GM18951 (cell line): Measurements from ENCODE around the gene PNMA8B.

Experiments used
- POLR2A ChIP-seq: IDR thresholded peaks from 4 replicates; pipeline ENCODE4 v1.6.1; 2011; ENCODE audit warnings: mild to moderate bottlenecking; ENCODE audit not compliant: insufficient read length, insufficient read depth; ENCODE audit errors: extremely low read depth
- in situ Hi-C: fragments of 300-500 bp; cut with MboI; formaldehyde crosslinking; loops from one replicate; pipeline ENCODE4 v1.12.0; 2022; ENCODE audit warnings: low sequenced_read_pairs, mixed read lengths, inconsistent platforms; ENCODE audit not compliant: unreplicated experiment

PNMA8B gene

DNA sequence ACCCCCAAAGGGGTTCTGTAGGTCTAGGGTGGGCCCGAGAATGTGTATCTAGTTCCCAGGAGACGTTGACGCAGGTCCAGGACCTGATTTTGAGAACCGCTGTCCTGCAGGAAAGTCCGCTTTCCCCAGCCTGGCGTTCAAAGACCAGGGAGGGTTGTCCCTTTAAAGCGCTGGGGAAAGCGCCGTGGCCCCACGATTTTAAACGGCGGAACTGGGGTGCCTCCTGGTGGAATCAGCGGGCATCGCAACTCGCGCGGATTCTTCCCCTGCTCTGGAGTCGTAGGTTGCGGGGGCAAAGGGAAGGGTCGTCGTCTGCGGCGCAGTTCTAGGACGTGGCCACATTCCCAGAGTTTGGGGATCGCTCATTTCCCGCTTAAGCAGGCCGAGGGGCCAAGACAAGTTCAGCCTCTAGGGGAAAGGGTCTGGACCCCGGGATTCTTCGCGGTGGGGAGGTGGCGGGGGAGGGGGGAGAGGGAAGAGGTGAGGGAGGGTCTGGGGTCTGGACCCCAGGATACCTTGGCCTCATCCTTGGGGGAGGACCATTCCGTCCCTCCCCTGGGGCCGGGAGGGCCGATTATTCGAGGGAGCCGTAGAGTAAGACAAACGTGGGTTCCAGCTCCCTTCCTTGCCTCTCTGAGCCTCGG lies 7.7 kb downstream of the PNMA8B start:
- no peak for TF ChIP-seq POLR2A
- in situ Hi-C loops = loop anchor here (5.0 kb wide), 2 partner anchors 81 to 206 kb away; no protein-coding TSS in a partner anchor

DNA sequence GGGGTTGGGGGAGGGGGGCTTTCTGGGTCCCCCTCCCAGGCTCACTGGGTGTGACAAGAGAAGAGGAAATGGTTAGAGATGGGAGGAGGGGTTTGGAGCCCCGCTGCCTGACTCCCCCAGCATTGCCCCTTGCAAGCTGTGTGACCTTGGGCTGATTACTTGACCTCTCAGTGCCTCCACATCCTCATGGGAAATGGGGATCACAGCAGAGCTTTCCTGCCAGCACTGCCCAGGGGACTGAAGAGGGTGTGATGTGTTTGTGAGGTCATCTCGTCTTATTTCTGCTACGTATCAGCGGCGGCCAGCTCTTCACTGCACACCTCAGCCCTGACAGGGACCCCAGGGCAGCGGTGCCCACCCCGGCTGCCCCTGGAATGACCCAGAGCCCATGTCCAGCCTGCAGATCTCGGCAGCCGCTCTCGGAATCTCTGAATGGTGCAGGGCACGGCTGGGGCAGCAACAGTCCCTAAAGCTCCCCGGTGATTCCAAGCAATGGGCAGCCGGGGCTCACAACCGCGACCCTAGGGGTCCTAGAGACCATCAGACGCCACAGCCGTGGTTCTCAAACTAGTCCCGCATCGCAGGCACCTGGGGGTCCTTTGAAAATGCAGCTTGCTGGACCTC lies 8.4 kb downstream of the PNMA8B start:
- in situ Hi-C loops = loop anchor here (5.0 kb wide), 2 partner anchors 80 to 205 kb away; no protein-coding TSS in a partner anchor
- TF ChIP-seq POLR2A = no peak

DNA sequence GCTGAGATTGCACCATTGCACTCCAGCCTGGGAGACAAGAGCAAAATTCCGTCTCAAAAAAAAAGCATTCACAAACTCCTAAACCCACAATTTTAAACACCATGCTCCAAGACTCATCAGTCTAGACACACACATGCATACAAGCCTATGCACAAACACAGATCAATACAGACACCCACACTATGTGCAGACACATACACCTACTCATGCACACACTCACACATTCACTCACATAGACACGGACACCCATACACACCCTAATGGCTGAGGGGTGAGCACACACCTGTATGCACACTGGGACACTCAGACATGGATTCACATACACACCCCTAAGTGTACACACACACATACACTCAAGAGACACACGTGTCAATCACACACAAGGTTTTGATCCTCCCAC lies 9.3 kb downstream of the PNMA8B start:
- in situ Hi-C loops = loop anchor here (5.0 kb wide), 2 partner anchors 79 to 204 kb away; no protein-coding TSS in a partner anchor

DNA sequence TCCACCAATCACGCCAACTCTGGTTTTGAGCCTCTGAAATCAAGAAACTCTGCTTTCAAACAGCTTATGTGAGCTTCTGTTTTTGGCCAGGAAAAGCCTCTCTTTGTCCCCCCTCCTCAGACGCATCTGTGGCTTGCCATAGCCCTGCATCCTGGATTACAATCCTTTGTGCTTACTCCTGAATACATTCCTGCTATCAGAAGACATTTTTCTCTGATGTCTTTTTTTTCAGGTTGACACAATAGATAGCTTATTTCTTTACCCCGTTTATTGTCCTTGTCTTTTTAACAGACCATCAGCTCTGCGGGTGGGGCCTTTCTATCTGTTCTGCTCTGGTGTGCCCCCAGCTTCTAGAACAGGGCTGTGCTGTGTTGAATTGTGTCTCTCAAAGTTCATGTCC lies 11.0 kb downstream of the PNMA8B start:
- in situ Hi-C loops = loop anchor here (5.0 kb wide), 2 partner anchors 77 to 202 kb away; no protein-coding TSS in a partner anchor

More for the DNA sequence above, 9.3 kb downstream of the PNMA8B start:
- no peak for TF ChIP-seq POLR2A

DNA sequence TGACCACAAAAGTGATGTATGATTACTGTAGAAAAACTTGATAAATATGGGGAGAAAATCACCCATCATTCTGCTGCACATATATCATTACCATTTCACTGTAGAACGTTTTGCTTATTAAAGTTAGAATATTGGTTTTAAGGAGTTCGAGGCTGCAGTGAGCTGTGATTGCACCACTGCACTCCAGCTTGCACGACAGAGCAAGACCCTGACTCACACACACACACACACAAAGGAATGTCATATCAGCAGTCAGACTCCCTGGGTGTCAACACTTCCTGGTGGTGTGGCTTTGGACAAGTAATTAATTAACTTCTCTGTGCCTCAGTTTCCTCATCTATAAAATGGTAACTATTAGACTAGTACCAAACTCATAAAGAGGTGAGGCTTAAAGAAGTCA lies 13.0 kb downstream of the PNMA8B start:
- no peak for TF ChIP-seq POLR2A
- in situ Hi-C loops = no loop called here

More for the DNA sequence above, 11.0 kb downstream of the PNMA8B start:
- no peak for TF ChIP-seq POLR2A

DNA sequence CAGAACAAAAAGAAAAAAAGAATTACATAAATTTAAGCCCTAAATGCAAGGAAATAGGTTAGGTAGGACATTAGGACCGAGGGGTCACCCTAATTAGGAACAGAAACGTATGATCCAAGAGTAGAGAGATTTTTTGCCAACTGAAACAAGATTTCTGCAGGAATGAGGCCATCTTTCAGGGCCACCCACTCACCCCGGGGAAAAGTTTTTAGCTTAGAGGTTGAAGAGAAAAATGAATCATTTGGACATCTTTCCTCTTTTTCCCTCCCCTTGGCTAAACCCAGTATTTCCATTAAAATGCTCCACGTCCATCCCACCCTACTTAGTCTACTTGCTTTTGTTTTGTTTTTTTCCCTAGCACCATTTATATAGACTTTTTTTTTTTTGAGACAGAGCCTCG lies 13.7 kb downstream of the PNMA8B start:
- no peak for TF ChIP-seq POLR2A
- in situ Hi-C loops = no loop called here

DNA sequence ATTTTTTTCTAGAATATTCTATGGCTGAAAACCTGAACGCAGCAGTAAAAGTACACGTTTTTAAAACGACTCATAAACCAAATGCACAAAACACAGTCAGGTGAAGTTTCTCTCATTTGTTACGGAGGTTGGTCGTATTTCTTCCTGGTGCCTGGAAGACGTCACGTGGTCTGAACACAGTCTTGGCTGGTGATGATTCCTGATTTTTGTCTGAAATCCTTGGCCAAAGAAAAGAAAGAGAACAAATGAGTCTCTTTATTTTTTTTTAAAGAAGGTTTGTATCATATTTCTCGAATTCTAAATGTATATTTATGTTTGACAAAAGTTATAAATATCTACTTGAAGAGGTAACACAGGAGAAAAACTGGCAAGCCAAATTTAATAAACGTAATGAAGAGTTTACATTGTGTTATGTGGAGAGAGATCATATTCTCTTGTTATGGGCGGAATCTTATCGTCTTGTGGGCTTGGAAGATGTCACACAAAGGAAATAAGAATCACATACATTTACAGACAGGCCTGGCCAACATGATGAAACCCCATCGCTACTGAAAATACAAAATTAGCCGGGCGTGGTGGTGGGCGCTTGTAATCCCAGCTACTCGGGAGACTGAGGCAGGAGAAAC lies 14.3 kb downstream of the PNMA8B start:
- in situ Hi-C loops = no loop called here
- TF ChIP-seq POLR2A = no peak

DNA sequence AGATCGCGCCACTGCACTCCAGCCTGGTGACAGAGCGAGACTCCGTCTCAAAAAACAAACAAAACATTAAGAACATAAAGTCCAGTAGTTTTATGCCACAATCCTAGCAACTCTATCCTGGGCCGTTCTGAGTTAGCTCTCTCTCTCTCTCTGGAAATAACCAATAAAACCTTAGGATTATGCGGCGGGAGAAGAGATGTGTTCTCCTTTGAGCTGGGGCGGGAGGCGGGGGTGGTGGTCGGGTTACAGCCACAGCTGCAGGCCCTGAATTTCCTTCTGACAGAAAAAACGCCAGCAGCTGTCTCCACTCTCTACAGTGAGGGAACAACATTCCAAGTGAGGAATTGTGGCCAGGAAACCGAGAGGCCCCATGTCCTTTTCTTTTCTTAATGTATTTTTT lies 15.3 kb downstream of the PNMA8B start:
- TF ChIP-seq POLR2A = no peak
- in situ Hi-C loops = no loop called here

DNA sequence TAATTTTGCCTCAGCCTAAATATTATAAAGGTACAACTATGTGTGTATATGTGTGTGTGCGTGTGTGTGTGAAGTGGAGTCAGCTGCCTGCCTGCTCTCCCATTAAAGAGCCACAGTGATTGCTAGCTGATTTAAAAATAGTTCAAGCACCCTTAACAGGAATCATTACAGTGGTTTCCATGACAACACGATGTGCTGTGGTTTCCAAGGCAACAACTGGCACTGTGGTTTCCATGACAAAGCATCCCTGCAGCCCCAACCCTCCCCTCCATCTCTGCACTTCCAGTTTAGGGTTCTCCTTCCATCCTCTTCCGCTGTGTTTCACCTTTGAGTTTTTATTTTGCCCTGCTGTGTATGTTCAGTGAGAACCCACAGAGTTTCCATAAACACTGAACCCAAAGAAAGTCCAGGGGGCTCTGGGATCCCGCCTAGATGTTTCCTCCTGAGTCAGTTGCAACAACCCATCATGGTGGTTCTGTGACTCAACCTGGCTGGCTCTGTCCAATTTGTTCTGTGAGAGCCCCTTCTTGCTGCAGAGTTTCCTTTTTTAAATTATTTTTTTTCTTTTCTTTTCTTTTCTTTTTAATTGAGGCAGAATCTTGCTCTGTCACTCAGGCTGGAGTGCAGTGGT lies 17.2 kb downstream of the PNMA8B start:
- in situ Hi-C loops = no loop called here

DNA sequence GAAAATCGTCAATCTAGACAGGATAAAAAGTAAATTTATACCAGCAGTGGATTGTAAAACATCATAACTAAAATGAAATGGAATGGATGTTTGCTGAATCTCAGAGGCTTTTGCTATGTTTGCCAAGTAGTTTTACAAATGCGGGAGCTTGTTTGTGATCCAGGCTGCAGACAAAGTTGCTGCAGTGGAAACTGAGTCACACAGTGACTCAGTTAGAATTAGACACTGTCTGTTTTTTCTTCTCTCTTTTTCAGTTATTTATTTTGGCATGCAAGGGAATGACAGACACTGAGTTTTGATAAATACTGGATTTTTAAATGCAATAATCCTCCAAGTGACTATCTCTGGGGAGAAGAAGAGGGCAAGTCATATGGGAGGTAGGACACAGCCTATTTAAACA lies 19.7 kb downstream of the PNMA8B start:
- no peak for TF ChIP-seq POLR2A
- in situ Hi-C loops = no loop called here

More for the DNA sequence above, 17.2 kb downstream of the PNMA8B start:
- no peak for TF ChIP-seq POLR2A

DNA sequence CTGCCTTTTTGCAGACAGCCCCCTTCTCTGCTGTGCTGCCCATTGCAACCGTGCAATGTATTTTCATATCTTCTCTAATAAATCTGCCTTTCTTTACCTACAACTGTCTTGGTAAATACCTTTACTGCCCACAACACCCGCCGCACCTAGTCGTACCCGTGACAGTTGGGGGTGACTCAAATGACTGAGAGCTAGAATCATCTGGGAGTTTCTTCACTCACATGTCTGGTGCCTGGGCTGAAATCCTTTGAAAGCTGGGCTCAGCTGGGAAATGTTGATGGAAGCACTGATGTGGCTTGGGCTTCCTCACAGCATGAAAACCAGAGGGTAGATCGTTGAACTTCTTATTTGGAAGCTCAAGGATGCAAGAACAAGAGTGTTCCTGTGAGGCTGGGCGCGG lies 21.5 kb downstream of the PNMA8B start:
- no peak for TF ChIP-seq POLR2A
- in situ Hi-C loops = no loop called here

DNA sequence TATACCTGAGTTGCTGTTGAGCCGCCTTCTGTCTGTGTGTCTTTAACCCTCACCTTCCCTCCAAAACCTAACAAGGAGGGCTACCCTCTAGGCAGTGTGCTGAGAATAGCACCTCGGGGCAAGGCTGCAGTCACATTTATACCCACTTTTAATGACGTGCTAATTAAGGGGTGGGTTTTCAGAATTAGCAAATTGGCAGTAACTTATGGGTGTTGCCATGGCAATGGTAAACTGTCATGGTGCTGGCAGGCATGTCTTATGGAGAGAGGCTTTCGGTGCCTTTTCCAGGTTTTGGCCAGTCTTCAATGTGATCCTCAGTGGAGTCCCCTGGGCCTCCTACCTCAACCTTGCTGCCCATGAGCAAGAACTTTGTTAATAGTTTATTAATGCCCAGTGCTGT lies 23.1 kb downstream of the PNMA8B start:
- in situ Hi-C loops = no loop called here
- no peak for TF ChIP-seq POLR2A

DNA sequence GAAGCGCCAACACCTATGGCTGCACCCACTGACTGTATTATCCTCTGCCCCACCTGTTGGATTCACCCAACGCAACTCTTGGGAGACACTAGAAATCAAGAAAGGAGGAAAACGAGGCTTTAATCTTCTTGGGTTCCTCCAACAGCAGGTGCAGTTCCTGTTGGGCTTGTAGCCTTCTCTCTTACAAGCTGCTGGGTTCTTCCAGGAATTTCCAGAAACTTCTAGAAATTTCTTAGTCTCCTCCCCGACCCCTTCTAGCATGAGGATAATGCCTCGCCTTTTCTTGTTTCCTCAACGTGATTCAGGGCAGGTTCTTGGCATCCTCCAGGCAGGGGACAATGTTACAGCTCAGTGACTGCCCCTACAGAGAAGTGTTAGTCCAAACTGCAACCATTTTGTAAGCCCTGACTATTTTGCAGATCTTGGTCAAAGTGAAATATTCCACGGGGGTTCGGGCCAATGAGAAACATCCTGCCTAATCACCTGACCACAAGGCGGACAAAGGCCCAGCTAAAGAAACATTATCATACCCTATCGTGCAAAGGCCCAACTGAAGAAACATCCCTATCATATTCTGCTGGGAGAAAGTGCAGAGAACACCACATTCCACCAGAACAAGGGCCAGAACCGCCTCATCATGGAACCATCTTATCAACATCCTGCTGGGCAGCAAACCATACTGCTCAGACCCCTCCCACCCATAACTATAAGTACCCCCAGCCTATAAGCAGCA lies 23.7 kb downstream of the PNMA8B start:
- in situ Hi-C loops = no loop called here
- no peak for TF ChIP-seq POLR2A
